HL-60 (cell line): ENCODE data around the gene CDH22.

Experiments used
- DNase-seq, 2 experiments: peaks; one replicate each; pipeline ENCODE4 v3.0.0-alpha.2; 2010 to 2020; ENCODE audit warnings: low read depth in 1 of 2, low spot score in 1 of 2
- H3K27ac ChIP-seq: fragments of 250-450 bp; sonication (Bioruptor Pico); replicated peaks from 2 replicates; pipeline ENCODE4 v1.5.1; 2020; ENCODE audit warnings: mild to moderate bottlenecking, moderate library complexity
- H3K27me3 ChIP-seq: fragments of 250-450 bp; sonication (Bioruptor Pico); 2 replicates; pipeline ENCODE4 v1.5.1; 2021; ENCODE audit warnings: mild to moderate bottlenecking, moderate library complexity; ENCODE audit not compliant: insufficient read depth, poor library complexity, severe bottlenecking
- H3K4me3 ChIP-seq: replicated peaks from 2 replicates; pipeline ENCODE4 v1.5.1; 2011; ENCODE audit warnings: mild to moderate bottlenecking, control low read depth, low read length; ENCODE audit not compliant: insufficient read depth
- CTCF ChIP-seq: IDR thresholded peaks from one replicate; pipeline ENCODE4 v1.5.1; 2011; ENCODE audit warnings: low read length, control low read depth, inconsistent platforms; ENCODE audit not compliant: insufficient read depth
- GABPA ChIP-seq: IDR thresholded peaks from 2 replicates; pipeline ENCODE4 v1.6.1; 2012; ENCODE audit warnings: low read depth
- POLR2AphosphoS5 ChIP-seq: IDR thresholded peaks from 2 replicates; pipeline ENCODE4 v1.6.1; 2012; ENCODE audit warnings: low read depth
- REST ChIP-seq: IDR thresholded peaks from 2 replicates; pipeline ENCODE4 v1.6.1; 2012; ENCODE audit warnings: low read depth; ENCODE audit not compliant: insufficient replicate concordance
- SPI1 ChIP-seq: IDR thresholded peaks from 2 replicates; pipeline ENCODE4 v1.6.1; 2012; ENCODE audit warnings: low read depth, mild to moderate bottlenecking, borderline replicate concordance

The CDH22 gene

GRCh38 chr20:46311039-46311650 is 2.8 kb upstream of the CDH22 start:
- DNase-seq: no peak
- Histone ChIP-seq H3K27me3 (peaks cover 59% of the 10 kb centered on the region), H3K27ac (no peak overlapping the region), H3K4me3 (no peak overlapping the region)
- TF ChIP-seq POLR2AphosphoS5: no peak
- no peak for TF ChIP-seq SPI1
- TF ChIP-seq REST: no peak
- TF ChIP-seq GABPA: no peak
- no peak for TF ChIP-seq CTCF

DNA sequence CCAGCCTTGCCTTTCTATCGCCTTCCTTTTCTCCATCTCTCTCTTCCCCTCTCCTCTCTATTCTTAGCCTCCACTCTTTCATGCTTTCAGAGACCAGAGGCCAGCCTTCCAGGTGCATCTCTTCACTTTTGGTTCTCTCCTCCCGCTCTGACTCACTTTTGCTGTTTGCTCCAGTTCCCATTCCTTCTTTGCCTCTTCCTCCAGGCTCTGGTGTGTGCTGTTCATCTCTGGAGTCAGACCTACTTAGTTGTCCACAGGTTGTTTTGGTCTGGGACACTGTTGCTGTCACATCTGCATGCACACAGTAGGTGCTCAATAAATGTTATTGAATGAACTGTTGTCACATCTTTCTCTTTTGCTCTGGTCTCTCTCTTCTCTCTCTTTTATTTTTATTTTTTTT is 1.6 kb upstream of the CDH22 start:
- Histone ChIP-seq H3K27me3 (peaks cover 52% of the 10 kb centered on the region), H3K27ac (no peak overlapping the region), H3K4me3 (no peak overlapping the region)
- DNase-seq: no peak
- no peak for TF ChIP-seq POLR2AphosphoS5
- TF ChIP-seq SPI1: no peak
- no peak for TF ChIP-seq GABPA
- no peak for TF ChIP-seq REST
- TF ChIP-seq CTCF: no peak

- H3K27me3 ChIP-seq: peaks cover 36% of the 10 kb centered on the region
- H3K4me3 ChIP-seq: peak overlapping the region; percentile 31
- TF ChIP-seq REST: no peak
- no peak for TF ChIP-seq SPI1
- TF ChIP-seq CTCF: no peak
- TF ChIP-seq POLR2AphosphoS5: no peak
- no peak for TF ChIP-seq GABPA
- H3K27ac ChIP-seq: no peak overlapping the region
- DNase-seq: no peak
Measured at GRCh38 chr20:46307999-46308257, 370 bp downstream of the CDH22 start.
